Lower leg skin (tissue), 3 donors: ENCODE results near the gene EYS.

Experiments
- CTCF ChIP-seq, 3 donors: fragments of 450-650 bp; IDR thresholded peaks; one replicate each; pipeline ENCODE4 v1.5.1; 2016; ENCODE audit warnings: antibody characterized with exemption in 3 of 3, mild to moderate bottlenecking in 3 of 3, moderate library complexity in 2 of 3
- POLR2A ChIP-seq, 2 donors: fragments of 450-650 bp; IDR thresholded peaks; one replicate each; pipeline ENCODE4 v1.6.1; 2016 to 2017; ENCODE audit warnings: antibody characterized with exemption in 2 of 2, mild to moderate bottlenecking in 1 of 2, moderate library complexity in 1 of 2

DNA sequence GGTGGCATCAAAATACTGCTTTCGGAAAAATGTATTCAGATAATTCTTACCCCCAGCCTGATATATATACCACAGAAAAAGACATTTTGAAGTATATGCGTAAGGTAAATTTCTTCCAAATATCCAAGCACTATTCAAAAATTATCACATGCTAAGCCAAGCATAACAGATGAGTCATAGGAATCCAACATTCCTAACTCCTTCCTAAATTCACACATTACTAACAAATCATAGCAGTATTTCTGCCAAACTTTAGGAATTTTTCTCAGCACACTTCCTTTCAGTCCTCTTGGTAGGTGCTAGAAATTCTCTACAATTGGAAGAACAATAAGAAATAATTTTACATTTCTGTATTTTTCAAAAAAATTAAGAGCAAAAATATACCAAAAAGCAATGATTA lies 417.5 kb downstream of the EYS start:
- TF ChIP-seq POLR2A (IDR thresholded peaks at IDR 0.05) (no peak), CTCF (IDR thresholded peaks at IDR 0.05) (no peak)
